GM18858 (cell line): ENCODE measurements around the gene UBE2E3.
A peak's percentile ranks its signal among the peaks of the same experiment; 100 is the strongest.
"Not testable (repeated sequence)": the region's sequence is repeated elsewhere in the genome, so short reads cannot be mapped to it uniquely, and the experiment has no call there.

ENCODE experiments used
- ATAC-seq: cut with Tn5 transposase; IDR thresholded peaks from one replicate; pipeline ENCODE4 v1.9.1; 2021; ENCODE audit not compliant: unreplicated experiment

Gene UBE2E3

GRCh38 chr2:181025004-181025403 is 44.6 kb downstream of the UBE2E3 start:
- no peak for ATAC-seq

GRCh38 chr2:181036445-181036844 is 56.0 kb downstream of the UBE2E3 start:
- peak; percentile 50 for ATAC-seq

- peak; percentile 77 for ATAC-seq
These were observed 56.6 kb downstream of the UBE2E3 start for GRCh38 chr2:181036848-181037603.

GRCh38 chr2:181037922-181038321 is 57.5 kb downstream of the UBE2E3 start:
- no peak for ATAC-seq

- no peak for ATAC-seq
These were observed 58.4 kb downstream of the UBE2E3 start for GRCh38 chr2:181038796-181039195.

- not testable (repeated sequence) for ATAC-seq
These were observed 60.4 kb downstream of the UBE2E3 start for GRCh38 chr2:181040839-181041238.

GRCh38 chr2:181041661-181042060 is 61.3 kb downstream of the UBE2E3 start:
- ATAC-seq = peak; percentile 32

GRCh38 chr2:181042706-181043105 is 62.3 kb downstream of the UBE2E3 start:
- no peak for ATAC-seq

GRCh38 chr2:181046833-181047232 is 66.4 kb downstream of the UBE2E3 start:
- ATAC-seq = no peak

GRCh38 chr2:181047829-181048228 is 67.4 kb downstream of the UBE2E3 start:
- ATAC-seq = no peak

- ATAC-seq = peak; percentile 5
These were observed 71.6 kb downstream of the UBE2E3 start for GRCh38 chr2:181051861-181052522.

- peak; percentile 63 for ATAC-seq
These were observed 72.1 kb downstream of the UBE2E3 start for GRCh38 chr2:181052523-181052891.

GRCh38 chr2:181054256-181054655 is 73.9 kb downstream of the UBE2E3 start:
- no peak for ATAC-seq

GRCh38 chr2:181054843-181055242 is 74.4 kb downstream of the UBE2E3 start:
- no peak for ATAC-seq

GRCh38 chr2:181058378-181059269 is 78.2 kb downstream of the UBE2E3 start:
- ATAC-seq = peak; percentile 66

- ATAC-seq = no peak
These were observed 83.3 kb downstream of the UBE2E3 start for GRCh38 chr2:181063696-181064095.

GRCh38 chr2:181065458-181065857 is 85.1 kb downstream of the UBE2E3 start:
- no peak for ATAC-seq

- ATAC-seq = no peak
These were observed 85.9 kb downstream of the UBE2E3 start for GRCh38 chr2:181066333-181066732.

- no peak for ATAC-seq
These were observed 89.9 kb downstream of the UBE2E3 start for GRCh38 chr2:181070119-181070835.

- ATAC-seq = no peak
These were observed 90.4 kb downstream of the UBE2E3 start for GRCh38 chr2:181070836-181071200.
